Activated CD8-positive, alpha-beta memory T cell treated with anti-CD3 and anti-CD28 coated beads, Interleukin-2, amount 50 U/mL, for 24 hours (primary cell): ENCODE data around the gene ACAP3.
"Not testable (repeated sequence)": the region's sequence is repeated elsewhere in the genome, so short reads cannot be mapped to it uniquely, and the experiment has no call there.

Source experiments
- DNase-seq: peaks from one replicate; pipeline ENCODE4 v3.0.0-alpha.2; 2020; ENCODE audit errors: extremely low read depth

ACAP3 gene

GRCh38 chr1:1264026-1264425, 43.7 kb downstream of the ACAP3 start:
- DNase-seq: no peak

GRCh38 chr1:1262758-1263157, 45.0 kb downstream of the ACAP3 start:
- no peak for DNase-seq

- DNase-seq: no peak
Measured at GRCh38 chr1:1262071-1262470, 45.7 kb downstream of the ACAP3 start.

DNA sequence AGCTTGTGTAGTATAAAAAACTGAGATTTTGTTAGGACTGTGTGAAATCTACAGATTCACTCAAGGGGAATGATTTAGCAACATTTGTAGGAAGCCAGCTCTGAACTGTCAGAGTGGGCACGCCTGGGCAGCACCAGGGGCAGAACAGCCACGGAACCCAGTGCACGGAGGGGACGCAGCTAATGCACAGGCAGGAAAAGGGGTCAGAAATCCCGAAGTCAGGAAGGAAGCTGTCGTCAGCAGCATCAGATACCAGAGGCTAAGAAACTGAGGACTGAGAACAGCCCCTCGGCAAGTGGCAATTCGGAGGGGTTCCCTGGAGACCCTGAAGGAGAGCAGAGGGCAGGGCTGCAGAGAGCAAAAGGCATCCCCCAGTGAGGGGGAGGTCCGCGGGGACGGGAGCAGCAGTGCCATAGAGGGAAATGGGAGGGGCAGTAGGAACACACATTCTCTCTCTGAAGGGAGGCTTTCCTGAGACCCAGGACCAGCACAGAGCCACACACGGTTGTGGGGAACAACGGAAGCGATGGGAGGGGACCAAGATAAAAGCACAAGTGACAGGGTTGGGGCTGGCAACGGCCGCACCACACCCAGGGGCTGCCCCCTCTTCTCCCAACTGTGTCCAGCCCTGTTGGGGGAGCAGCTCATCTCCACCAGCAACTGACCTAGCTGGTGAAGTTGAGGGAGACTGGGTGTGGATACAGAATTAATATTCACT, 46.7 kb downstream of the ACAP3 start:
- no peak for DNase-seq

GRCh38 chr1:1259951-1260600, 47.7 kb downstream of the ACAP3 start:
- DNase-seq: no peak

GRCh38 chr1:1259540-1259939, 48.2 kb downstream of the ACAP3 start:
- DNase-seq: no peak

GRCh38 chr1:1259119-1259488, 48.6 kb downstream of the ACAP3 start:
- DNase-seq: no peak

DNA sequence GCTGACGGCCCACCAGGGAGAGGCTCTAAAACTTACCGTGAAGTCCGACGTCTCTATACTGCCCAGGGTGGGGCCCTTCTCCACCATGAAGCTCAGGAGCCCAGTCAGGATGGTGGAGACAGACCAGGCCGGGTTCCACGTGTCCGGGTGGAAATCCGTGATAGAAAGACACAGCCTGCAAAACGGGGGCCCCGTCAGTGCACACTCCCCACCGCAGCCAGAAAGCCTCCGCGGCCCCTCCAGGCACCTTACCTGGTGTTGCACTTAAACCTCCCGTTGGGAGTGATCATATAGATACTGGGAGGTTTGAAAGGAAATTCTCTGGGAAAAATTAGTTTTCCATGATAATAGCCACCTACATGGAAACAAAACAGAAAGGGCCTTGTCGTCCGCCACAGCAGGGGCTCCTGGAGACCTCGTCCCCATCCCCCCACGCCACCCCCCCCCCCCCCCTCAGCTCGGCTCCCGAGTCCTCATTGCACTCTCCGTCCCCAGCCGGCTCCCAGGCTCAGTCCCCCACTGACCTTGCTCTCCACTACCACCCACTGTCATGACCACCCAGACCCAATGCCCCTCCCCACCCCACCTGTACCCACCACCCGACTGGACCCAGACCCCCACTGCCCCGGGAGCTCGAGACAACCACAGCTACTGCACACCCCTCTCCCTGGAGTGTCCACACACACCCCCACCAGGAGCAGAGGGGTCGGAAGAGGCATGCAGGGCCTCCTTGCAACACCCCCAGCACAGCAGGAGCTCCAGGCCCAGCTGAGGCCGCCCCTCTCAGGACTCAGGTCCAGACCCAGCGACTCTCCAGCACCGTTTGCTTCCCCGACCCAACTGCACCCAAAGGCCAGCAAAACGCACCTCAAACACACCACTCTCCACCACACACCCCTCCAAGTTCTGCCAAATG, 50.5 kb downstream of the ACAP3 start:
- no peak for DNase-seq

GRCh38 chr1:1255611-1256010, 52.1 kb downstream of the ACAP3 start:
- no peak for DNase-seq

GRCh38 chr1:1255078-1255477, 52.7 kb downstream of the ACAP3 start:
- DNase-seq: no peak

GRCh38 chr1:1254667-1254998, 53.1 kb downstream of the ACAP3 start:
- no peak for DNase-seq

DNA sequence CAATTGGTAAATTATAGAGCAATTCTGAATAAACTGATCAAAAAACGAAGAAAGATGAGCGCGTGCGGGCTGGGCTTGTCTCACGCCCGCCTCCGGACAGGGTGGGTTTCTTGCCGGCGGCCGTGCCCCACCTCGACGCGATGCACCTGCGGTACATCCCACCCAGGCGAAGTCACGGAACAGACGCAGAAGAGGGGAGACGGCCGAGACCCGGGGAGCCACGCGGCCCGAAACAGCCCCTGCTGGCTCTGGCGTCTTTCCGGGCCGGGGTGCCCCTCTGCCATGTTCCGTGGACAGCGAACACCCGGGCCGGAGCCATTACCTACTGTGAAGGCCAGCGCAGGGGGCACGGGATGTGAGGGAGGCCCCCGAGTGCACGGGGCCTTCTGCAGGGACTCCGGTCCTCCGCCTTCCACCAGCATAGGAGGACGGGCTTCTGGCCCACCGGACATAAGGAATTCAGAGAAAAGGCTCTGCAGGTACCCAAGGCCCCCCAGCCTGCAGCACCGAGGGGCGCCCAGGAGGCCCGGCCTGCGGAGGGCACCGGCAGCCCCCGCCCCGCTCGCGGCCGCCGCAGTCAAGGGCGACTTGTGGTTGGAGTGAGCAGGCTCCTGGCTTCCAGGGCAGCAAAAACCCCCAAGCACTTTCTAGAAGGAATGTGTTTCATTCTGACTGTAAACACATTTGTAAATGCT, 53.6 kb downstream of the ACAP3 start:
- DNase-seq: no peak

GRCh38 chr1:1253314-1253713, 54.4 kb downstream of the ACAP3 start:
- DNase-seq: no peak

GRCh38 chr1:1250786-1251284, 56.9 kb downstream of the ACAP3 start:
- peak; percentile 24 for DNase-seq

GRCh38 chr1:1248009-1248913, 59.5 kb downstream of the ACAP3 start:
- not testable (repeated sequence) for DNase-seq

DNA sequence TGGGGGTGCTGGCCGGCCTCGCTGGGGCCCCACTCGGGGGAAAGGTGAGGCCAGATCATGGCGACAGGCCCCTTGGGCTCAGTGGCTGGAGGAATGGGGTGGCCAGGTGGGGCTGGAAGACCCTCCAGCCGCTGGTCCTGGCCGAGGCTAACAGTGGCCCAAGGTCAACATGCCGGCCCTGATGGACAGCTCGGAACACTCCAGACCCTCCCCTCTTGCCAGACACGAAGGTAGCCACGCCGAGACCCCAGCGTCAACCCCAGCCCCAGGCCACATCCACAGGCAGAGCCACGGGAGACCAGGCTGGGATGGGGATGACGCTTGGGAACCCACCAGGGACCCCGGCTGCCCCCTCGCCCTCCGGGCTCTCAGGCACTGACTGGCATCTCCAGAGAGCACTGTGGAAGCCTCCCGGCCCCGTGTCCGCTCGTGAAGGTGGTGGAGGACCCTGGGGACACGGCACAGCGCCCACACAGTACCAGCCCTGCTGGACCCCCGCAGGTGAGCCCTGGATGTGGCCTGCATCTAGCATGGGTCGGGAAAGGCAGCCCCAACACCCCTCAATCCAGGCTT, 60.3 kb downstream of the ACAP3 start:
- DNase-seq: no peak

DNA sequence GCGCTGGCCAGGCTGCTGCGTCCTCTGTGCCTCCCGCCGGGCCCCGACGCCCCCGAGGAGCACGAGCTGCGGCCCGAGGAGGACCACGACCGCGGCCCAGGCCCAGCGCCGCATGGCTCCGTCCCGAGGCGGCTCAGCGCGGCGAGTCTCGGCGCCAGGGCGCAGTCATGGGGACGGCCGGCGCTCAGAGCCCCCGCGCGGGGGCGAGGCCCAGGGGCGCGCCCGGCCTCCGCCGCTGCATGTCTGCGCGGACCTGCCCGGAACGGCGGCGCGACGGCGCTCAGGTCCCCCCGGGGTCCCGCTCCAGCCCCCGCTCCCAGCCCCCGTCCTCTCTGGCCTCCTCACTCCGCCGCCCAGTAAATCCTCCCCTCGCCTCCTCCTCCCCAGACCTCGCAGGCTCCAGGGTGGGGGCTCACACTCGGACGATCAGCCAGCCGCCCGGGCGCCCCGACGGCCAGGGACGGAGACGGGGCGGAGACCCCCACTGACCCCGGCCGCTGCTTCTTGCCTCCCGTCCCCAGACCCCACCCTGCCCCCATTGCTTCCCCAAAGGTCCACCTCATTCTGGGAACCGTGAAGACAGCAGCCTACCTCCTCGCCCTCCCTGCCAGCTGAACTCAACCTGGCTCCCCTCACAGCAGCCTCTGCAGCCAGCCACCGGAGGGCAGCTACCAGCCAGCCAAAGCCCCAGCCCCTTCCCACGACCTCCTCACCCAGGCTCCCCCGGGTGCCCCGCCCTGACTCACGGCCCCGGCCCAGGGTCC, 61.0 kb downstream of the ACAP3 start, which contains the start of gene C1QTNF12:
Gene C1QTNF12 (minus strand): TSS at position 146 of the 764 bp plus-strand sequence. CDS start 32 bp downstream, at position 114.
- no peak for DNase-seq

DNA sequence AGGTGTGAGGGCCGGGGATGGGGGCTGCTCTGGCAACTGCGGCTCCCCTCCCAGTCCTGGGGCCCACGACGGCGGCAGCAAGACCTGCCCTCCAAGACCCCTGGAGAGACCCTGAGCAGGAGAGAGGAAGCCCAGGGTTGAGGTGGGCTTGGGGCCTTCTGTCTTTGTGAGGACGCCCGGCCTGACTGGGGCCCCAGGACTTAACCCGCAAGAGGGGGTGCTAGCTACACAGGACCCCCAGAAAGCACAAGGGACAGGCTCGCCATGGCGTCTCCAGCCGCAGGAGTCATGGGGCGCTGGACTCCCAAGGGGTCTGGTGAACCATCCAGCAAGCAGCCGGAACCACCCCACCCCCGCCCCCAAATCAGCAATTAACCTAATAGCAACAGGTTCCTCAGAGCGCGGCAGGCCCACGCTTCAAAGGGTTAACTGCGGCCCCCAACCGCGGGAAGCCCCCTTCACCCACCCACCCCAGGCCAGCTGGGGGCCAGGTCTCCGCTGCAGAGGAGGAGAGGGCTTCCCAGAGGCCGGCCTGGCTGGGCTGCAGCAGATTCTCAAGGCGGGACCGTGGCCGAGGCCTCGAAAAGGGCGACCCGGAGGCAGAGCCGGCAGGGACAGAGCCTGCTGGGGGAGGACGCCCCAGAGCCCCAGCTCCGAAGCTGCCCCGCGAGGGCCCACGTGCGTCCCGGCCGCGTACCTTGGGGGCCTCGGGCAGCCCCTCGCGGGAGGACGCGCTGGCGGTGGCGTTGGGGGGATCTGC, 61.7 kb downstream of the ACAP3 start:
- DNase-seq: no peak
